HL-60/S4 (cell line): ENCODE data around the gene FNDC8.

Source experiments
- in situ Hi-C: fragments of 300-500 bp; cut with MboI; formaldehyde crosslinking; loops from 2 replicates; pipeline ENCODE4 v1.14.3; 2022; ENCODE audit warnings: low sequenced_read_pairs

The FNDC8 gene

DNA sequence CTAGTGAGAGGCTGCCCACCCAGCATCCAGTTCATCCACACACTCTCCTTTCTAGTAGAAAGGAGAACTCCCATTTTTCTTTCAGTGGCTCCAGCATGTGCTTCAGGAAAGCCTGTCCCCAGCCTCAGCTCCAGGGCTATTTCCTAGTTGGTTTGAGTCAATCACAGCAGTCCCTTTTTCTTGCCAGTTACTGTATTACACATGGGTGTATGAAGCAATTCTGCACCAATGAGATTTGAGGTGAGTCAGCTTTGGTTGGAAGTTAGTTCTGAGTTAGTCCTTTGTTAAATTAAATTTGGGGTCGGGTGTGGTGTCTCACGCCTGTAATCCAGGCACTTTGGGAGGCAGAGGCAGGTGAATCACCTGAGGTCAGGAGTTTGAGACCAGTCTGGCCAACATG is 26.5 kb upstream of the FNDC8 start:
- in situ Hi-C loops, result no loop called here

- in situ Hi-C loops, result no loop called here
These were observed 25.7 kb upstream of the FNDC8 start for GRCh38 chr17:35095741-35096140.

GRCh38 chr17:35097776-35098175 is 23.6 kb upstream of the FNDC8 start:
- in situ Hi-C loops, result no loop called here

- in situ Hi-C loops, result no loop called here
These were observed 21.5 kb upstream of the FNDC8 start for GRCh38 chr17:35099908-35100307.

GRCh38 chr17:35101036-35101435 is 20.4 kb upstream of the FNDC8 start:
- in situ Hi-C loops, result no loop called here

GRCh38 chr17:35101725-35102124 is 19.7 kb upstream of the FNDC8 start:
- in situ Hi-C loops, result no loop called here

- in situ Hi-C loops, result no loop called here
These were observed 18.1 kb upstream of the FNDC8 start for GRCh38 chr17:35103271-35103670.

GRCh38 chr17:35104844-35105450 is 16.5 kb upstream of the FNDC8 start:
- in situ Hi-C loops, result no loop called here

DNA sequence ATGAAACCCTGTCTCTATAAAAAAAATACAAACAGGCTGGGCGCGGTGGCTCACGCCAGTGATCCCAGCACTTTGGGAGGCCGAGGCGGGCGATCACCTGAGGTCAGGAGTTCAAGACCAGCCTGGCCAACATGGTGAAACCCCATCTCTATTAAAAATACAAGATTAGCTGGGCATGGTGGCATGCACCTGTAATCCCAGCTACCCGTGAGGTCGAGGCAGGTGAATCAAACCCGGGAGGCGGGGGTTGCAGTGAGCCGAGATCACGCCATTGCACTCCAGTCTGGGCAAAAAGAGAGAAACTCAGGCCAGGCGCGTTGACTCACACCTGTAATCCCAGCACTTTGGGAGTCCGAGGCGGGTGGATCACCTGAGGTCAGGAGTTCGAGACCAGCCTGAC is 10.6 kb upstream of the FNDC8 start:
- in situ Hi-C loops, result loop anchor here (10.0 kb wide), 3 partner anchors 116 to 696 kb away; no protein-coding TSS in a partner anchor

DNA sequence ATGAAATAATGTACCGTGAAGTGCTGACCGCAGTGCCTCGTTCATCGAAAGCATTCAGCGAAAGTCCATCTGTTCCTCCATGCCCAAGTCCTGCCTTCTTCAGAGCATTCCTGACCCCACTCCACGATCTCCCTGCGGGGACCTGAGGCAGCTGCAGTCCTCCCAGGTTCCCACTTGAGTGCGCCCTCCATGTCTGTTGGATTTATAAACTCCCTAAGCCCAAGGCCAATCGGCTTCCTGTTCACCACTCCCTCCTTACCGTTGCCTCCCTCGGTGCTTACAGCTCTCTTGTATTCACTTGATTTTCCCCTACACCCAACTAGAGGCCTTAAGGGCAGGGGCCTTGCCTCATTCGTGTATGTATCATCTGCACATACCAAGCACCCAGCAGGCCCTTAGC is 4.6 kb upstream of the FNDC8 start:
- in situ Hi-C loops, result loop anchor here (10.0 kb wide), 3 partner anchors 122 to 702 kb away; no protein-coding TSS in a partner anchor

DNA sequence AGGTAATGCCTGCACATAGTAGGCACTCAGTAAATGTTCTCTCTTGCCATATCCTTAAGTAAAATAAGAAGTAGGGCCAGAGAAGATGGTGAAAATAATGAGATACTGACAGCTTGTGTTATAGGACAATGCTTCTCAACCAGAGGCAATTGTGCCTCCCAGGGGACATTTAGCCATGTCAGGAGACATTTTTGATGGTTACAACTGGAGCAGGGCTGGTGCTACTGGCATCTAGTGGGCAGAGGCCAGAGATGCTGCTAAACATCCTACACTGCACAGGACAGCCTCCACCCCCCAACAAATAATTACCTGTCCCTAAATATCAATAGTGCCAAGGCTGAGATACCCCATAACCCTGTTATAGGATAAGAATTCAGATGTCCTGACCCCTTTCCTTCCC is 3.4 kb upstream of the FNDC8 start:
- in situ Hi-C loops, result loop anchor here (10.0 kb wide), 3 partner anchors 123 to 703 kb away; no protein-coding TSS in a partner anchor

GRCh38 chr17:35119370-35120165 is 1.8 kb upstream of the FNDC8 start, which contains the start of gene RAD51D:
Gene RAD51D, minus strand, starts transcription at chr17:35119860. Its CDS starts 247 bp downstream, at chr17:35119613.
- in situ Hi-C loops, result loop anchor here (10.0 kb wide), 4 partner anchors 125 to 705 kb away; no protein-coding TSS in a partner anchor

DNA sequence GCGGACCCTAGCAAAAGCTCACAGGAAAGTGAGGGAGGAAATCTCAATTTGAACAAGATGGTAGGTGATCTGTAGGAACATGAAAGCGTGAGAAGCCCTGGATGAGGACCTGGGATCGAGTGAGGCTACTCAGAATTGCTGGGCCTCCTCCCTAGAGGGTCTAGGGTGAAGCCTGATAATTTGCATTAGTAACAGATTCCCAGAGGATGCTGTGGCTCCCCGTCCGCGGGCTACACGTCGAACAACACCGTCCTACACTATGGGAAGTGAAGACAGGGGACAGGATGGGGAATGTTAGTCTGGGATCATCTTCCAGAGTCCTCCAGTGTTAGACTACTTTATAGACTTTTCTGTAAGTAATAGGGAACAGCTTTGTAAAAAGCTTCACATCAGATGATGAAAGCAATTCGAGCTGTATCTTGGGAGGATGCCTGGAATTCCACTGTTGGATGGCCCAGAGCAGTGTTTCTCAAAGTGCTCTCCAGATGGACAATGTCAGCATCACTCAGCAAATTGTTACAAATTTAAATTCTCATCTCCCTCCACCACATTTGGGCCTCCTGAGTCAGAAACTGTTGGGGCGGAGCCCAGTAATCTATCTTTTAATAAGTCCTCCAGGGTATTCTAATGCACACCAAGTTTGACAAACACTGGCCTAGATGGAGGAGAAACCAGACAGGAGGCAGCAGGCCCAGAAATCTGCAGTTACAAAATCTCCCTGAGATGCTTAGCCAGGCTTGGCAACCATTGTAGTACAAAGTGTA is 6.5 kb downstream of the FNDC8 start:
- in situ Hi-C loops, result loop anchor here (10.0 kb wide), 1 partner anchor 583 kb away; no protein-coding TSS in a partner anchor

GRCh38 chr17:35129154-35129972 is 7.9 kb downstream of the FNDC8 start:
- in situ Hi-C loops, result loop anchor here (10.0 kb wide), 1 partner anchor 585 kb away; no protein-coding TSS in a partner anchor

DNA sequence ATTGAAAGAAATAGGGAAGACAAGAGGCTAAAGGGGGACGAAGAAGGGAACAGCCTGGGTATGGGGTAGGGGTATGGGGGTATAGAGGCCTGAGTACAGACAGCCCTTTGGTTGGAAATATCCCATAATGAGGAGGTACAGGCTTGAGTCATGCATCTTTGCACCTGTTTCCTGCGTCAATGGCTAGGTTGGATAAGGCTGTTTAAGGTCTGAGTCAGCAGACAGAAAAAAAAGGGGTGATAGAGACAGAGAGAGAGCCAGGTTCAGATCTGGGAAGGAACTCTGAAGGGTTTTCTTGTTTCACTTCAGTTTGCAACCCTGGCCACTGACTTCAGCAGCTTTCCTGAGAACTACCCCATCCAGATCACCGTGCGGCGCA is 8.5 kb downstream of the FNDC8 start:
- in situ Hi-C loops, result loop anchor here (10.0 kb wide), 1 partner anchor 585 kb away; no protein-coding TSS in a partner anchor

DNA sequence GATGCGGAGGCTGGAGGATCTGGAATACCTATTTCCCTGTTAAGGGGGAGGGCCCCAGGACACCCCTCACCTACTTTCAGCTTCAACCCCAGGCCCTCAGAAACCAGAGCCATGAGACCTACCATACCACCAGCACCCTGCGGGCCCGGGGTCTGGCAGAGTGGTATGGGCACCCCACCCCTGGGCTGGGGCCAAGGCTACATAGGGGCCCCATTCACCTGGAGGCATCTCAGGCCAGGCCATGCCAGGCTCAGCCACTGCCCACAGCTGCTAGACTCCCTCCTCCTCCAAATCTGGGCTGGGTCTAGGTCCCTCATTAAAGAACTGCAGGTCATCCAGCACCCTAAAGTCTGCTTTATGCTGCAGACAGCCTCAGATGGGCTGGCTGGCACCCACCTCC is 9.0 kb downstream of the FNDC8 start:
- in situ Hi-C loops, result no loop called here

- in situ Hi-C loops, result no loop called here
These were observed 10.7 kb downstream of the FNDC8 start for GRCh38 chr17:35132099-35132498.

DNA sequence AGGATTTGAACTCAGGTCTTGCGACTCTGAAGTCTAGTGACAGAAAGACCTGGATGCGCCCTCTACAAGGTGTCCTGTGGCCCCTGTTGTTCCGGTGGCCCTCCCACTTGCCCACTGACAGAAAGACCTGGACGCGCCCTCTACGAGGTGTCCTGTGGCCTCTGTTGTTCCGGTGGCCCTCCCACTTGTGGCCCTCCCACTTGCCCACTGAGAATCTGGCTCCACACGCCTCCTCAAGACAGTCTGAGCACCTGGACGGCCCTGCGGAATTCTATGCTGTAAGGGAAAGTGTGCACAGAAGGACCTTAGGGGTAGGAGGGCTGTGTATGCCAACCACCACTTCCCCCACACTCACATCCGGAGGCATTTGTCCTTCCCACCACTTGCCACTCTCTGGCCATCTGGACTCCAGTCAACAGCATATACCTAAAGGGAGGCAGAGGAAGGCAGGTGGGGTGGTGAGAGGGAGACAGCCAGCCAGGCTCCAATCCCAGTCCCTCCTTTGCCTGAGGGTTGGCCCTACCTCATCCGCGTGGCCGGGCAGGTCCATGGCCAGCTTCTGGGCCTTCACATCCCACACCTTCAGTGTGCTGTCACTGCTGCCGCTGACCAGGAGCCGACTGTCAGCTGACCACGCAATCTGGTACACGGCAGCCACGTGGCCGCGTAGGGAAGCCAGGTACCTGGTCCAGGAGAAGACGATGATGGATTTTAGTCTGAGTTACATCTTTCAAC is 11.6 kb downstream of the FNDC8 start:
- in situ Hi-C loops, result no loop called here

DNA sequence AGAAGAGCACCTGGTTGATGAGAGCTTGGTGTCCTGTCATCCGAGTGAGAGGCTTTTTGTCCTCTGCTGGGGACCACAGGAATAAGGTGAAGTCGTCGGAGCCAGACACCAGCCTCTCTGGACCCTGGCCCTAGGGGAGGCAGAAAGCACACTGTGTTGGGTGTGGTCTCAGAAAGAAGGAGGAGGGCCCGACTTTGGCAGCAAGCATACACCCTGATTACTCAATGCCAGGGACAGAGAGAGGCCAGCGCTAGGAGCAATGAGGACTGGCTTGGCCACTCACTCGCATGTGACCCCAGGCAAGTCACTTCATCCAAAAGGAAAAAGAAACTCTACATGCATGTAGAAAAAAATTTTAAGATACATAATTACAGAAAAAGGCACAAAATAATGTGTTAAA is 13.9 kb downstream of the FNDC8 start:
- in situ Hi-C loops, result no loop called here

- in situ Hi-C loops, result no loop called here
These were observed 16.8 kb downstream of the FNDC8 start for GRCh38 chr17:35138218-35138617.
